ENCODE results near the gene ATL3. TPM values are rescaled to one million over a fixed set of nuclear protein-coding genes. Genes with fewer than 3 reads are reported as not detected.

Gene ATL3
- total and polyA plus RNA-seq, 2 donors (not counting 1 experiment from before 2014, with no cell fraction given): 8.9 to 33.8 TPM

DNA sequence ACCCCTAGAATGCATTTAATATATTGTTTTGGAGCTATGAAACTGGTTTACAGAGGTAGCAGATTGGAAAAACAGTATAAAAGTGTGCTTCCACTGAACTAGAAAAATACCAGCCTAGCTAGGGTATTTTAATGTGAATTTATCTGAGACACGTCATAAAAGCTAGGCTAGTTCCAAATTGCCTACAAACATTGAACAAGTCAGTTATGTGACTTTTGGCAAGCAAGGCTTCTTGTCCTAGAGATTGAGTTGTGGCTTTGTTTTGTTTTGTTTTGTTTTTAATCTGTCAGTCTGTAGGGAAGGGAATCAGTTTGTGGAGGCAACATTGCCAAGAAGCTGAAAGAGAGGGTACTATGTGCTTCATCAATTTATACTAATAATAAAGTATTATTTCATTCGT is 34.4 kb upstream of the ATL3 start:
- no peak overlapping the region for H3K4me3 ChIP-seq (ENCODE audit: control extremely low read depth in 1 of 5, extremely low read depth in 1 of 5, insufficient read depth in 1 of 5, low read depth in 2 of 5, low read length in 4 of 5)
- DNase-seq (no peak), ATAC-seq (ENCODE audit: low read depth) (no peak)
- H3K4me1 Mint-ChIP-seq: peaks cover 8% of the 10 kb centered on the region
- no peak overlapping the region for H3K9ac ChIP-seq (ENCODE audit: low read length)
- no peaks in the 10 kb centered on the region for H3K27me3 ChIP-seq (replicated peaks in 1 of 4; ENCODE audit: control extremely low read depth in 1 of 4, control insufficient read depth in 3 of 4, insufficient read depth in 4 of 4, low read length in 3 of 4)
- no peaks in the 10 kb centered on the region for H3K27me3 Mint-ChIP-seq
- H3K9me3 ChIP-seq (ENCODE audit: control extremely low read depth in 1 of 3, control insufficient read depth in 2 of 3, insufficient read depth in 1 of 3, low read length in 2 of 3): no peaks in the 10 kb centered on the region
- H3K9me3 Mint-ChIP-seq (ENCODE audit: insufficient read depth): no peaks in the 10 kb centered on the region
- no peak overlapping the region for H2AFZ ChIP-seq (ENCODE audit: insufficient read depth, low read depth, low read length, poor library complexity, severe bottlenecking)
- H3K27ac ChIP-seq (ENCODE audit: low read length in 2 of 2): no peak overlapping the region
- H3K36me3 ChIP-seq (replicated peaks in 1 of 2; ENCODE audit: control extremely low read depth in 1 of 2, control insufficient read depth in 1 of 2, extremely low read depth in 1 of 2, insufficient read depth in 2 of 2, low read length in 1 of 2): no peaks in the 10 kb centered on the region
- no peak overlapping the region for H3K27ac Mint-ChIP-seq
- ChIA-PET CTCF (interaction anchor here (0.8 to 1.3 kb wide), 3 partner anchors 11 to 33 kb away, joined by 3 to 6 read pairs (median 4); no protein-coding TSS in a partner anchor), POLR2A (no interaction called here)
- H3K4me2 ChIP-seq (replicated peaks; ENCODE audit: low read depth, low read length, poor library complexity, severe bottlenecking): no peak overlapping the region
- no peak overlapping the region for H3K4me3 Mint-ChIP-seq
- no peak for TF ChIP-seq CTCF (IDR thresholded peaks at IDR 0.05)
- TF ChIP-seq EZH2 (IDR thresholded peaks at IDR 0.05; ENCODE audit: borderline replicate concordance, insufficient read depth, low read depth, low read length, poor library complexity, severe bottlenecking): no peak
- H4K20me1 ChIP-seq (ENCODE audit: control insufficient read depth, insufficient read depth, low read length, poor library complexity, severe bottlenecking): peaks cover 5% of the 10 kb centered on the region
- no peaks in the 10 kb centered on the region for H3K4me1 ChIP-seq (ENCODE audit: control insufficient read depth in 2 of 2, insufficient read depth in 2 of 2, low read length in 2 of 2)
- intact Hi-C loops (cut with micrococcal nuclease): no loop called here
- no CpG with 5 or more reads among the region's 2 CpGs for WGBS (ENCODE audit: insufficient coverage)
- H3K79me2 ChIP-seq (ENCODE audit: control insufficient read depth, insufficient read depth, low read length): peaks cover 10% of the 10 kb centered on the region

DNA sequence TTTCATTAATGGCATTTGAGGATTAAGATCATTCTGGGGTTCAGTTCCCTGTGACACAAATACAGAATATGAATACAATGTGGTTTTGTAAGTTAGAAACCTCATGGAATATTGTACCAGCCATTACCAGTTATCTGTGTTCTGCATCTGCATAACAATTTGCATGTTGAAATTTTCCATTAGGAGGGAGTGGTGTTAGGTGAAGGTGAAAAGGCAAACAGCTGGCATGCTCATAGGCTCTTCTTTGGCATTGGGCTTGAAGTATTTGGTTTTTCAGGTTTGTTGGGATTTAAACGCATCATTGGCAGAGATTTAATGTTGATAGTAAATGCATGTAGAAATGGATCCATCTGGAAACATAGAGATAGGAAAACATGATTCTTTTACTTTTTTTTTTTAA is 28.7 kb upstream of the ATL3 start:
- no peaks in the 10 kb centered on the region for H3K27me3 ChIP-seq (replicated peaks in 1 of 4; ENCODE audit: control extremely low read depth in 1 of 4, control insufficient read depth in 3 of 4, insufficient read depth in 4 of 4, low read length in 3 of 4)

More for the DNA sequence above, 28.7 kb upstream of the ATL3 start:
- no peaks in the 10 kb centered on the region for H4K20me1 ChIP-seq (ENCODE audit: control insufficient read depth, insufficient read depth, low read length, poor library complexity, severe bottlenecking)
- H3K4me1 ChIP-seq (ENCODE audit: control insufficient read depth in 2 of 2, insufficient read depth in 2 of 2, low read length in 2 of 2): no peaks in the 10 kb centered on the region
- ChIA-PET CTCF (interaction anchor here (0.9 to 1.3 kb wide), 2 partner anchors 26 to 38 kb away, joined by 4 to 6 read pairs; no protein-coding TSS in a partner anchor), POLR2A (no interaction called here)
- no peak for ATAC-seq (ENCODE audit: low read depth)
- DNase-seq: no peak
- peaks cover 16% of the 10 kb centered on the region for H3K4me1 Mint-ChIP-seq
- no peak overlapping the region for H3K27ac ChIP-seq (ENCODE audit: low read length in 2 of 2)
- H3K27ac Mint-ChIP-seq: no peak overlapping the region
- peaks cover 11% of the 10 kb centered on the region for H3K79me2 ChIP-seq (ENCODE audit: control insufficient read depth, insufficient read depth, low read length)
- no peaks in the 10 kb centered on the region for H3K27me3 Mint-ChIP-seq
- intact Hi-C loops (cut with micrococcal nuclease): no loop called here
- H3K9ac ChIP-seq (ENCODE audit: low read length): no peak overlapping the region
- H3K4me2 ChIP-seq (replicated peaks; ENCODE audit: low read depth, low read length, poor library complexity, severe bottlenecking): no peak overlapping the region
- peaks cover 0 to 1% of the 10 kb centered on the region in 2 experiments for H3K36me3 ChIP-seq (replicated peaks in 1 of 2; ENCODE audit: control extremely low read depth in 1 of 2, control insufficient read depth in 1 of 2, extremely low read depth in 1 of 2, insufficient read depth in 2 of 2, low read length in 1 of 2)
- no peak overlapping the region for H3K4me3 Mint-ChIP-seq
- H2AFZ ChIP-seq (ENCODE audit: insufficient read depth, low read depth, low read length, poor library complexity, severe bottlenecking): no peak overlapping the region
- no CpG with 5 or more reads among the region's 1 CpG for WGBS (ENCODE audit: insufficient coverage)
- no peaks in the 10 kb centered on the region for H3K9me3 ChIP-seq (ENCODE audit: control extremely low read depth in 1 of 3, control insufficient read depth in 2 of 3, insufficient read depth in 1 of 3, low read length in 2 of 3)
- H3K9me3 Mint-ChIP-seq (ENCODE audit: insufficient read depth): no peaks in the 10 kb centered on the region
- H3K4me3 ChIP-seq (ENCODE audit: control extremely low read depth in 1 of 5, extremely low read depth in 1 of 5, insufficient read depth in 1 of 5, low read depth in 2 of 5, low read length in 4 of 5): no peak overlapping the region
- TF ChIP-seq EZH2 (IDR thresholded peaks at IDR 0.05; ENCODE audit: borderline replicate concordance, insufficient read depth, low read depth, low read length, poor library complexity, severe bottlenecking): no peak
- TF ChIP-seq CTCF (IDR thresholded peaks at IDR 0.05): no peak
